ENCODE data around the gene WNT9B. TPM values are rescaled to one million over a fixed set of nuclear protein-coding genes. Genes with fewer than 3 reads are reported as not detected.

WNT9B gene
- total RNA-seq, 1 experiment from 2014 or later, result 0.70 TPM

- H3K9me3 Mint-ChIP-seq, result no peaks in the 10 kb centered on the region
- no peak overlapping the region for H2BK5ac ChIP-seq (ENCODE audit: insufficient read length, low read length)
These were observed 15.4 kb downstream of the WNT9B start for GRCh38 chr17:46866747-46867146.

More at GRCh38 chr17:46866747-46867146, 15.4 kb downstream of the WNT9B start:
- H3K9me3 ChIP-seq (ENCODE audit: control insufficient read depth, low read depth, low read length), result no peaks in the 10 kb centered on the region
- H4K91ac ChIP-seq (ENCODE audit: insufficient read length, low read depth, low read length), result no peak overlapping the region
- no peak overlapping the region for H3K56ac ChIP-seq (ENCODE audit: insufficient read length, low read depth, low read length)
- H4K5ac ChIP-seq (ENCODE audit: insufficient read length, low read depth, low read length), result no peak overlapping the region
- DNase-seq, result no peak
- H3K79me2 ChIP-seq (ENCODE audit: insufficient read depth, low read length), result no peaks in the 10 kb centered on the region
- no peak overlapping the region for H3K23ac ChIP-seq (ENCODE audit: insufficient read length, low read depth, low read length)
- H3K4me1 Mint-ChIP-seq, result peaks cover 14 to 17% of the 10 kb centered on the region in 2 experiments
- no peak overlapping the region for H3K14ac ChIP-seq (ENCODE audit: insufficient read depth, low read length)
- no peaks in the 10 kb centered on the region for H3K36me3 Mint-ChIP-seq (ENCODE audit: insufficient read depth in 1 of 3, low read depth in 3 of 3)
- H3K79me1 ChIP-seq (ENCODE audit: insufficient read depth, low read depth, low read length, poor library complexity, severe bottlenecking), result no peaks in the 10 kb centered on the region
- no peaks in the 10 kb centered on the region for H3K23me2 ChIP-seq (ENCODE audit: insufficient read length, low read depth, low read length, poor library complexity, severe bottlenecking)
- no peak overlapping the region for H2AFZ ChIP-seq (ENCODE audit: low read length)
- H4K20me1 ChIP-seq (ENCODE audit: control insufficient read depth, insufficient read depth, insufficient read length), result no peaks in the 10 kb centered on the region
- no peak overlapping the region for H3K4ac ChIP-seq (ENCODE audit: low read depth, low read length)
- no peak overlapping the region for H3K9ac ChIP-seq (ENCODE audit: extremely low read depth, insufficient read length, low read length)
- no peak overlapping the region for H2AK5ac ChIP-seq (ENCODE audit: insufficient read length, low read length)
- TF ChIP-seq CTCF (conservative IDR thresholded peaks at IDR 0.05), result no peak
- H3K27ac Mint-ChIP-seq, result no peak overlapping the region
- H3K4me2 ChIP-seq (ENCODE audit: insufficient read depth, insufficient read length, low read length), result no peak overlapping the region
- H3K4me1 ChIP-seq (ENCODE audit: insufficient read depth, low read length), result peaks cover 2% of the 10 kb centered on the region; the same call in 1 of the 2 replicates
- no peak overlapping the region for H3K4me3 Mint-ChIP-seq
- no peak overlapping the region for H3K27ac ChIP-seq (ENCODE audit: insufficient read length, low read depth, low read length)
- no peak overlapping the region for H2BK20ac ChIP-seq (ENCODE audit: low read depth, low read length, poor library complexity, severe bottlenecking)
- peaks cover 17% of the 10 kb centered on the region for H3K27me3 Mint-ChIP-seq (ENCODE audit: low read depth)
- no peak overlapping the region for H3K18ac ChIP-seq (ENCODE audit: insufficient read length, low read depth, low read length)
- H2BK120ac ChIP-seq (ENCODE audit: low read depth, low read length, poor library complexity, severe bottlenecking), result no peak overlapping the region
- no peak overlapping the region for H2BK15ac ChIP-seq (ENCODE audit: low read depth, low read length)
- no peak overlapping the region for H4K8ac ChIP-seq (replicated peaks; ENCODE audit: insufficient read length, low read depth, low read length)
- H3K27me3 ChIP-seq (ENCODE audit: insufficient read depth, low read length), result no peaks in the 10 kb centered on the region
- H2BK12ac ChIP-seq (ENCODE audit: insufficient read length, low read depth, low read length), result no peak overlapping the region
- no peak overlapping the region for H3T11ph ChIP-seq (ENCODE audit: low read length)
